GM06990 (cell line): ENCODE data around the gene SMG1.
"Not testable (repeated sequence)": the region's sequence is repeated elsewhere in the genome, so short reads cannot be mapped to it uniquely, and the experiment has no call there.

Experiments
- DNase-seq: peaks from one replicate; pipeline ENCODE4 v3.0.0-alpha.2; 2011; ENCODE audit not compliant: insufficient read length; ENCODE audit errors: extremely low read depth
- H3K27me3 ChIP-seq: replicated peaks from 2 replicates; pipeline ENCODE4 v1.6.0; 2011; ENCODE audit warnings: low read length; ENCODE audit not compliant: control insufficient read depth, insufficient read depth
- H3K36me3 ChIP-seq: 2 replicates; pipeline ENCODE4 v1.5.1; 2011; ENCODE audit warnings: low read length; ENCODE audit not compliant: control insufficient read depth, insufficient read depth
- H3K4me3 ChIP-seq: replicated peaks from 2 replicates; pipeline ENCODE4 v1.5.1; 2011; ENCODE audit warnings: low read depth, mild to moderate bottlenecking, control low read depth, low read length
- TF ChIP-seq, protein P1 (sequence below): IDR thresholded peaks from 2 replicates; pipeline ENCODE4 v1.5.1; 2011; ENCODE audit warnings: low read length, control low read depth, mild to moderate bottlenecking, inconsistent platforms; ENCODE audit not compliant: insufficient read depth, poor library complexity, severe bottlenecking

SMG1 gene

DNA sequence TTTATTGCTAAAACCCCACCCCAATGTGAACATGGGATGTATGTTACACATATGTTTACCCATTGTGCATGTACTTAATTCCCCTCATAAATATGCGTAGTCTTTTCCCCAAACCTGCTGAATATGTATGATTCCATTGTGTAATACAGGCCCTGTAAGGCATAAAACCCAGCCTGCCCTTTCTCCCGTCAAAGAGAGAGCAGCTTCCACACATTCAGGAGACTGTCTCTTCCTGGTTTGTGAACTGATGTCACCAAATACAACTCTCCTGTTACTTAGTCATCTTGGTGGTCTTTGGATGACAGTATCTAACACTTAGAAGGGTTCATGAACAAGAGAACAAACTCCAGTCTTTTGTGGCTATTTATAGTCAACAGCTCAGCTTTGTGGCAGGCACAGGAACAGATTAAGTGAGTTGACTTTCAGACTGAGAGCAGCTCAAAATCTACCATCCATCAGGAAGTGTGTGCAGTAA, 32.9 kb upstream of the SMG1 start:
- no peak for DNase-seq
- no peaks in the 10 kb centered on the region; the same call in 1 of the 2 replicates for H3K27me3 ChIP-seq
- no peak overlapping the region for H3K4me3 ChIP-seq
- no peaks in the 10 kb centered on the region for H3K36me3 ChIP-seq
- TF ChIP-seq, protein P1, sequence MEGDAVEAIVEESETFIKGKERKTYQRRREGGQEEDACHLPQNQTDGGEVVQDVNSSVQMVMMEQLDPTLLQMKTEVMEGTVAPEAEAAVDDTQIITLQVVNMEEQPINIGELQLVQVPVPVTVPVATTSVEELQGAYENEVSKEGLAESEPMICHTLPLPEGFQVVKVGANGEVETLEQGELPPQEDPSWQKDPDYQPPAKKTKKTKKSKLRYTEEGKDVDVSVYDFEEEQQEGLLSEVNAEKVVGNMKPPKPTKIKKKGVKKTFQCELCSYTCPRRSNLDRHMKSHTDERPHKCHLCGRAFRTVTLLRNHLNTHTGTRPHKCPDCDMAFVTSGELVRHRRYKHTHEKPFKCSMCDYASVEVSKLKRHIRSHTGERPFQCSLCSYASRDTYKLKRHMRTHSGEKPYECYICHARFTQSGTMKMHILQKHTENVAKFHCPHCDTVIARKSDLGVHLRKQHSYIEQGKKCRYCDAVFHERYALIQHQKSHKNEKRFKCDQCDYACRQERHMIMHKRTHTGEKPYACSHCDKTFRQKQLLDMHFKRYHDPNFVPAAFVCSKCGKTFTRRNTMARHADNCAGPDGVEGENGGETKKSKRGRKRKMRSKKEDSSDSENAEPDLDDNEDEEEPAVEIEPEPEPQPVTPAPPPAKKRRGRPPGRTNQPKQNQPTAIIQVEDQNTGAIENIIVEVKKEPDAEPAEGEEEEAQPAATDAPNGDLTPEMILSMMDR = no peak

DNA sequence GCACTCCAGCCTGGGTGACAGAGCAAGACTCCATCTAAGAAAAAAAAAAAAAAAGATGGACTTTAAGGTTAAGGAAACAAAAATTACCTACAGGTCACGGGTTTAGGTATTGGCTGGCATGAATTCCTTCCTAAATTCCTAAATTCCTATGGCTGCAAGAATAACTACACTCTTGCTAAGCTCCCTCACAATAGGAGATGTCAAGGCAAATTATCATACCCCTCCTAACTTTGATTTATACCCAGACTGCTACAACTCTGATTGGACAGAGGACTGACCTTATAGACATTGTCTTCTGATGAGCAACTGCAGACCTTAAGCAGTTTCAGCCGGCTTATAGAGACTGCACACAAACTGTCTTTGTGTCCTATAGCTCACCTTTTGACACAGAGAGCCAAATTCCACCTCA, 32.4 kb upstream of the SMG1 start:
- Histone ChIP-seq H3K4me3 (no peak overlapping the region), H3K36me3 (no peaks in the 10 kb centered on the region), H3K27me3 (no peaks in the 10 kb centered on the region; the same call in 1 of the 2 replicates)
- TF ChIP-seq, protein P1 = no peak
- DNase-seq = no peak

DNA sequence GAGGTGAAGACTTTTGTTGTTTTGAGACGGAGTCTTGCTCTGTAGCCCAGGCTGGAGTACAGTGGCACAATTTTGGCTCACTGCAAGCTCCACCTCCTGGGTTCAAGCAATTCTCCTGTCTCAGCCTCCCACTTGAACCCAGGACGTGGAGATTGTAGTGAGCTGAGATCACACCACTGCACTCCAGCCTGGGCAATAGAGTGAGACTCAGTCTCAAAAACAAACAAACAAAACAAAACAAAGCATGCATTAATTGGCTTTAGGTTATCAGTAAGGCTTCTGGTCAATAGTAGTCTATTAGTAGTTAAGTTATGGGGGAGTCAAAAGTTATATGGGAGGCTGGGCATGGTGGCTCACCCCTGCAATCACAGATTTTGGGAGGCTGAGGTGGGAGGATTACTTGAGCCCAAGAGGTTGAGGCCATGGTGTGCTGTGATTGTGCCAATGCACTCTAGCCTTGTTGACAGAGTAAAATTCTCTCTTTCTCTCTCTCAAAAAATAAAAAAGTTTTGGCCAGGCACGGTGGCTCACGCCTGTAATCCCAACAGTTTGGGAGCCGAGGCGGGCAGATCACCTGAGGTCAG, 30.5 kb upstream of the SMG1 start:
- H3K4me3 ChIP-seq, DNase-seq, H3K36me3 ChIP-seq, H3K27me3 ChIP-seq: not testable (repeated sequence)

DNA sequence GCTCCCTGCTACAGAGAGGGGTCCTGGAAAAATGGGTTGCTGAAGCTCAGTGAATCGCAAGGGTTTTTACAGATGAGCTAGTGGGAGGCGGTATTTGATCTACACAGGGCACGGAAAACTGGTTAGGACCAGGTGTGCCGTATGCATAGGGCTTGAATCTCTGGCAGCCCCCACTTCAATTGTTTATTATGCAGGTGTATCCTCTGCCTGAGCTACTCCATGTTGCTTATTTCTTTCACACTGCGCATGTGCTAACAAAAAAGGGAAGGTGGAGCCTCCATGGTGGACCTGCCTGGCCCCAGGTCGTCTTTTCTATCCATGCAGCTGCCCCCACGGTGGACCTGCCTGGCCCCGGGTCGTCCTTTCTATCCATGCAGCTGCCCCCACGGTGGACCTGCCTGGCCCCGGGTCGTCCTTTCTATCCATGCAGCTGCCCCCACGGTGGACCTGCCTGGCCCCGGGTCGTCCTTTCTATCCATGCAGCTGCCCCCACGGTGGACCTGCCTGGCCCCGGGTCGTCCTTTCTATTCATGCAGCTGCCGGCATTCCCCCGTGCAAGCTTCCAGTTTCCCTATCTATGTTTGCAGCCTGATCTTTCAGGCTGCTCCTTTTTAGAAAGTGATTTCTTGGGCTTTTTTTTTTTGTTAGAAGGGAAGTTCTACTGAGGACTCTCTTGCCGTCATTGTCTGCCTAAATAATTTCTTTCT, 29.8 kb upstream of the SMG1 start:
- H3K4me3 ChIP-seq, H3K36me3 ChIP-seq, H3K27me3 ChIP-seq, DNase-seq: not testable (repeated sequence)

DNA sequence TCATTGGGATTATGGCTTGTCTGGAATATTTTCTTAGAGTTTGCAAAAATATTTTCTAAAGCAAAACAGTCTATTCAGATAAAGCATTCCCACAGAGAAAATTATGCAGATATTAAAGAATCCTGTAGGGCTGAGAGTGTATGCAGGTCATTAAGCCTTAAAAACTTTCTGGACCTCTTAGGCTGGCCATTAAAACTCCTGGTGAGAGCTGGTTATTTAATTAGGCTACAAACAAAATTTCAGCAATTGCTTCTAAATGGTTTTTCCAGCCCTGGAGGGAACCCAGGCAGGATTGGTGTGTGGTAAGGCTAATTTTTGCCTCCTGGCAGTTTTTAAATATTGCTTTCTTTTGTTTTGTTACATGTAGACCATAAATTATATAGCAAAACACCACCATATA, 27.3 kb upstream of the SMG1 start:
- no peak for DNase-seq
- no peaks in the 10 kb centered on the region for H3K27me3 ChIP-seq
- TF ChIP-seq, protein P1 = no peak
- H3K4me3 ChIP-seq = no peak overlapping the region
- no peaks in the 10 kb centered on the region for H3K36me3 ChIP-seq

DNA sequence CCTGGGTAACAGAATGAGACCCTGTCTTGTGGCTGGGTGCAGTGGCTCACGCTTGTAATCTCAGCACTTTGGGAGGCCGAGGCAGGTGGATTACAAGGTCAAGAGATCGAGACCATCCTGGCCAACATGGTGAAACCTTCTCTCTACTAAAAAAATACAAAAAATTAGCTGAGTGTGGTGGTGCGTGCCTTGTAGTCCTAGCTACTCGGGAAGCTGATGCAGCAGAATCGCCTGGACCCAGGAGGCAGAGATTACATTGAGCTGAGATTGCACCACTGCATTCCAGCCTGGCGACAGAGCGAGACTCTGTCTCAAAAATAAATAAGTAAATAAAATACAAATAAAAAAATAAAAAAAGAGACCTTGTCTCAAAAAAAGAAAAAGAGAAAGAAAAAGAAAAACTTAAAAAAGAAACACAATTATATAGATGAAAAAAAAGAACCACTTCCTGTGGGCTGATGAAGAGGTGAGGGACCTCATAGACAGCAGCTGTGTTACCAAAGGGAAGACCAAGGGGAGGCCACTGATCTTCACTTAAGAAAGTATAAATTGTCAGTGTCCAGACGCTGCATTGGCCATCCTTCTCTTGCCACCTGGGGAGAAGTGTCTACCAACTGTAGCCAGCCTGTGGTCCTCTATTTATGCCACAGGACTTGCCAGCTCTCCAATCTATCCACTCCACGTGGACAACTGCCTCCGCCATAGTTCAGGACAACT, 24.4 kb upstream of the SMG1 start:
- Histone ChIP-seq H3K36me3 (no peaks in the 10 kb centered on the region), H3K4me3 (no peak overlapping the region), H3K27me3 (no peaks in the 10 kb centered on the region)
- DNase-seq = no peak
- TF ChIP-seq, protein P1 = no peak
